Keratinocyte (primary cell): ENCODE measurements around the gene FOXC1.

Experiments
- EZH2 ChIP-seq: IDR thresholded peaks from one replicate; pipeline ENCODE4 v1.6.1; 2012; ENCODE audit warnings: inconsistent platforms, mild to moderate bottlenecking, low read length, moderate library complexity
- TF ChIP-seq, protein P1 (sequence below), 3 experiments: IDR thresholded peaks in 1 of 3; conservative IDR thresholded peaks in 1 of 3; optimal IDR thresholded peaks in 1 of 3; 2 replicates in 2 of 3; 3 replicates in 1 of 3; pipeline versions ENCODE3 to v1.5.1; 2011; ENCODE audit warnings: low read length in 3 of 3, mild to moderate bottlenecking in 3 of 3, moderate library complexity in 2 of 3, control low read depth in 1 of 3, inconsistent platforms in 1 of 3; ENCODE audit not compliant: insufficient read depth in 2 of 3; ENCODE audit errors: extremely low read depth in 1 of 3

DNA sequence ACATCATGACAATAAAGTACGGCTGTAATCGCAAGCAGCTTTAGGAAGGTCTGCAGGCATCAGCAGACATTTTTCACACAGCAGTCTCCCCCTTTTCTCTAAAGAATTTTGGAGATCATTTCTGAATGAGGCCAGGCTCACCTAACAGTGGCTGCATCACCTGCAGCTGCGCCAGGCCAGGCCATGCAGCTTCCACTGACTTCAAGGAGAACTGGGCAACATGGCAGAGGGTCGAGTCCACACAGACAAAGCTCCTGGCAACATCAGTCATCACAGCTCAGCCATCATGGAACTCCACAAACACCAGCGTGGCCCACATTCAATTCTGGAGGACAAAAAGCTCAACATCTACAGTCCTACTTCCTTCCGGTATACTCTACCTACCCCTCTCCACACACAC is 17.8 kb upstream of the FOXC1 start:
- TF ChIP-seq, protein P1, sequence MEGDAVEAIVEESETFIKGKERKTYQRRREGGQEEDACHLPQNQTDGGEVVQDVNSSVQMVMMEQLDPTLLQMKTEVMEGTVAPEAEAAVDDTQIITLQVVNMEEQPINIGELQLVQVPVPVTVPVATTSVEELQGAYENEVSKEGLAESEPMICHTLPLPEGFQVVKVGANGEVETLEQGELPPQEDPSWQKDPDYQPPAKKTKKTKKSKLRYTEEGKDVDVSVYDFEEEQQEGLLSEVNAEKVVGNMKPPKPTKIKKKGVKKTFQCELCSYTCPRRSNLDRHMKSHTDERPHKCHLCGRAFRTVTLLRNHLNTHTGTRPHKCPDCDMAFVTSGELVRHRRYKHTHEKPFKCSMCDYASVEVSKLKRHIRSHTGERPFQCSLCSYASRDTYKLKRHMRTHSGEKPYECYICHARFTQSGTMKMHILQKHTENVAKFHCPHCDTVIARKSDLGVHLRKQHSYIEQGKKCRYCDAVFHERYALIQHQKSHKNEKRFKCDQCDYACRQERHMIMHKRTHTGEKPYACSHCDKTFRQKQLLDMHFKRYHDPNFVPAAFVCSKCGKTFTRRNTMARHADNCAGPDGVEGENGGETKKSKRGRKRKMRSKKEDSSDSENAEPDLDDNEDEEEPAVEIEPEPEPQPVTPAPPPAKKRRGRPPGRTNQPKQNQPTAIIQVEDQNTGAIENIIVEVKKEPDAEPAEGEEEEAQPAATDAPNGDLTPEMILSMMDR (optimal IDR thresholded peaks at IDR 0.05 in 1 of 3, IDR thresholded peaks at IDR 0.05 in 1 of 3, conservative IDR thresholded peaks at IDR 0.05 in 1 of 3; ENCODE audit: extremely low read depth in 1 of 3, insufficient read depth in 2 of 3, low read length in 3 of 3): no peak
- no peak for TF ChIP-seq EZH2
